Ishikawa (cell line): ENCODE results near the gene CHST12.

Source experiments
- CEBPB ChIP-seq: IDR thresholded peaks from 2 replicates; pipeline ENCODE4 v1.6.1; 2012
- CREB1 ChIP-seq: IDR thresholded peaks from 2 replicates; pipeline ENCODE4 v1.6.1; 2012; ENCODE audit warnings: low read depth
- EGR1 ChIP-seq: IDR thresholded peaks from 2 replicates; pipeline ENCODE4 v1.6.1; 2012
- EP300 ChIP-seq: IDR thresholded peaks from 2 replicates; pipeline ENCODE4 v1.6.1; 2012; ENCODE audit warnings: borderline replicate concordance
- FOXM1 ChIP-seq: IDR thresholded peaks from 2 replicates; pipeline ENCODE4 v1.6.1; 2012; ENCODE audit warnings: low read depth, borderline replicate concordance
- NFIC ChIP-seq: IDR thresholded peaks from 2 replicates; pipeline ENCODE4 v1.6.1; 2012
- RAD21 ChIP-seq: IDR thresholded peaks from 2 replicates; pipeline ENCODE4 v1.6.1; 2012; ENCODE audit warnings: low read depth
- TAF1 ChIP-seq: IDR thresholded peaks from 2 replicates; pipeline ENCODE4 v1.6.1; 2012; ENCODE audit warnings: low read depth, mild to moderate bottlenecking
- TCF12 ChIP-seq: IDR thresholded peaks from 2 replicates; pipeline ENCODE4 v1.6.1; 2012; ENCODE audit warnings: low read depth
- TEAD4 ChIP-seq: IDR thresholded peaks from 2 replicates; pipeline ENCODE4 v1.6.1; 2012
- YY1 ChIP-seq: IDR thresholded peaks from 2 replicates; pipeline ENCODE4 v1.6.1; 2012; ENCODE audit warnings: low read depth
- ZBTB7A ChIP-seq: IDR thresholded peaks from 2 replicates; pipeline ENCODE4 v1.6.1; 2012; ENCODE audit warnings: low read depth
- TF ChIP-seq, protein P1 (sequence below): IDR thresholded peaks from 2 replicates; pipeline ENCODE4 v1.6.1; 2012
- TF ChIP-seq, protein P2 (sequence below): IDR thresholded peaks from 2 replicates; pipeline ENCODE4 v1.6.1; 2012
- TF ChIP-seq, protein P3 (sequence below): IDR thresholded peaks from 2 replicates; pipeline ENCODE4 v1.6.1; 2012; ENCODE audit warnings: low read depth, mild to moderate bottlenecking

The CHST12 gene

DNA sequence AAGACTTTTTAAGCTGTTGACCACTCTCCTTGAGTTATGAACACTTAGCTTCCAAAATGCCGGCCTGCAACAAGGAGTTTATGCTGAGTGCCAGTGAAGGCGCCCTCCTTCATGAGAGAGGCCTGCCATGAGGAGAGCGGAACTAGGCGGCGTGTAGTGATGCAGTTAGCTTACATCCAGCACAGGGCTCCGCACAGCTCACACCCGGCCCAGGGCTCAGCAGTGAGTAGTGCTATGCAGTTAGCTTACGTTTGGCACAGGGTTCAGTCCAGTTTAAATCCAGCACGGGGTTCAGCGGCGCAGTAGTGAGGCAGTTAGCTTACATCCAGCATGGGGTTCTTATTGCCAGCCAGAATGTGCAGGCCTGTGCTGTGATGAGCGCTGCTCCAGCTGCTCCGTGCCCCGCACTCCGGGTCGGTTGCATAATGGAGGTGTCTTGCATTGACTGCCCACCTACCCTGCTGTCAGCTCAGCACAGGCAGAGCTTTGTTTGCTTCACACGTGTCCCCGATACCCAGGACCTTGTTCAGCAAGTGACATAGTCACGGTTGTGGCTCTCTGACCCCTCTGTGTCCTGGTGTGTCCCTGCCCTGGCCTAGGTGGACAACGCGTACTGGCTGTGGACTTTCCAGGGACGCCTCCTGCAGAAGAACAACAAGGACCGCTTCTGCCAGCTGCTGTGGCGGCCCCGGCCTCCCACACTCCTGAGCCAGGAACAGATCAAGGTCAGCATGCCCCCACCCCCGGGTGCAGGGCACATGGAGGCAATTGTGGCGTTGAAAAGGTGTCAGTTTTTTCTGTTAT lies 26.9 kb upstream of the CHST12 start:
- TF ChIP-seq TCF12: no peak

DNA sequence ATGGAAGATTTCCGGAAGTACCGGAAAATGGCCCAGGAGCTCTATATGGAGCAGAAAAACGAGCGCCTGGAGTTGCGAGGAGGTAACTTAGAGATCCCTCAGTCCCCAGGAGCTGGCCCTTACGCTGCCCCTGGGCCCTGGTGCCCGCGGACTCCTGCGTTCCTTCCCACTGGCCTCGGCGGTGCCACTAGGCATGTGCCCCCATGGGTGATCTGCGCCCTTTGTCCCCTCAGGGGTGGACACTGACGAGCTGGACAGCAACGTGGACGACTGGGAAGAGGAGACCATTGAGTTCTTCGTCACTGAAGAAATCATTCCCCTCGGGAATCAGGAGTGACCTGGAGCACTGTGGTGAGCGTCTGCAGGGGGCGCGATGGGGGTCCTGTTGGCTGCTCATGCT lies 24.2 kb upstream of the CHST12 start:
- TF ChIP-seq RAD21 (no peak), TAF1 (no peak), TCF12 (no peak), FOXM1 (no peak), YY1 (no peak), CREB1 (no peak), CEBPB (no peak), EP300 (no peak), NFIC (no peak), EGR1 (no peak), ZBTB7A (no peak), TEAD4 (no peak)
- TF ChIP-seq, protein P1, sequence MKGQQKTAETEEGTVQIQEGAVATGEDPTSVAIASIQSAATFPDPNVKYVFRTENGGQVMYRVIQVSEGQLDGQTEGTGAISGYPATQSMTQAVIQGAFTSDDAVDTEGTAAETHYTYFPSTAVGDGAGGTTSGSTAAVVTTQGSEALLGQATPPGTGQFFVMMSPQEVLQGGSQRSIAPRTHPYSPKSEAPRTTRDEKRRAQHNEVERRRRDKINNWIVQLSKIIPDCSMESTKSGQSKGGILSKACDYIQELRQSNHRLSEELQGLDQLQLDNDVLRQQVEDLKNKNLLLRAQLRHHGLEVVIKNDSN: no peak
- TF ChIP-seq, protein P2, sequence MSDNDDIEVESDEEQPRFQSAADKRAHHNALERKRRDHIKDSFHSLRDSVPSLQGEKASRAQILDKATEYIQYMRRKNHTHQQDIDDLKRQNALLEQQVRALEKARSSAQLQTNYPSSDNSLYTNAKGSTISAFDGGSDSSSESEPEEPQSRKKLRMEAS: no peak

DNA sequence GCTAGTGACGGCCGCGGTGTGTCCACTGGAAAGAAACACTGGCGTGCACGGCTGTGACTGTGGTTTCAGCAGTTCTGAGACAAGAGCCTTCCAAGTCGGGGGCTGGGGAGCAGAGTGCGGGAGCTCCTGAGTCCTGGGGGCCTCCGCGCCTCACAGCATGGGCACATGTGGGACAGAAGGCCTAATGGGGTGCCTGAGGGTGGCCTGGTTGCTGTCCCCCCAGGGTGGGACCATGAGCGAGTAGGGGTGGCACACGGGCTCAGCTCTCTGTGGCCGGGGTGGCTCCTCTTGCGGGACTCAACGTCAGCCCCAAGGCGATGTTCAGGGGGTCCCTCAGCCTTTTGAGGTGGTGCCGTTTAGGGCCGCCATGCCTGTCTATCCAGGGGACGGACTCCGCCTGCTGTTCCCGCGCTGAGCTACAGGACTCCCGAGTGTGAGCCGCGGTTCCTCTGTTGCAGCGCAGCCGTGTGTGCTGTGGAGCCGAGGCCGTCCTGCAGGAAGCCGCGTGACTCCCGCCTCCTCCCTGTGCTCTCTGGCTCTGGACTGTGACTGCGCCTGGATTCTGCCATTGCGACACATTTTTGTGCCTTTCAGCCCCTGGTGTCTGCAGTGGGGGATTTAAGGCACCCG lies 23.5 kb upstream of the CHST12 start:
- no peak for TF ChIP-seq EGR1
- TF ChIP-seq TCF12: no peak
- no peak for TF ChIP-seq CEBPB
- no peak for TF ChIP-seq RAD21
- TF ChIP-seq FOXM1: no peak
- TF ChIP-seq ZBTB7A: no peak
- TF ChIP-seq TAF1: no peak
- TF ChIP-seq, protein P3, sequence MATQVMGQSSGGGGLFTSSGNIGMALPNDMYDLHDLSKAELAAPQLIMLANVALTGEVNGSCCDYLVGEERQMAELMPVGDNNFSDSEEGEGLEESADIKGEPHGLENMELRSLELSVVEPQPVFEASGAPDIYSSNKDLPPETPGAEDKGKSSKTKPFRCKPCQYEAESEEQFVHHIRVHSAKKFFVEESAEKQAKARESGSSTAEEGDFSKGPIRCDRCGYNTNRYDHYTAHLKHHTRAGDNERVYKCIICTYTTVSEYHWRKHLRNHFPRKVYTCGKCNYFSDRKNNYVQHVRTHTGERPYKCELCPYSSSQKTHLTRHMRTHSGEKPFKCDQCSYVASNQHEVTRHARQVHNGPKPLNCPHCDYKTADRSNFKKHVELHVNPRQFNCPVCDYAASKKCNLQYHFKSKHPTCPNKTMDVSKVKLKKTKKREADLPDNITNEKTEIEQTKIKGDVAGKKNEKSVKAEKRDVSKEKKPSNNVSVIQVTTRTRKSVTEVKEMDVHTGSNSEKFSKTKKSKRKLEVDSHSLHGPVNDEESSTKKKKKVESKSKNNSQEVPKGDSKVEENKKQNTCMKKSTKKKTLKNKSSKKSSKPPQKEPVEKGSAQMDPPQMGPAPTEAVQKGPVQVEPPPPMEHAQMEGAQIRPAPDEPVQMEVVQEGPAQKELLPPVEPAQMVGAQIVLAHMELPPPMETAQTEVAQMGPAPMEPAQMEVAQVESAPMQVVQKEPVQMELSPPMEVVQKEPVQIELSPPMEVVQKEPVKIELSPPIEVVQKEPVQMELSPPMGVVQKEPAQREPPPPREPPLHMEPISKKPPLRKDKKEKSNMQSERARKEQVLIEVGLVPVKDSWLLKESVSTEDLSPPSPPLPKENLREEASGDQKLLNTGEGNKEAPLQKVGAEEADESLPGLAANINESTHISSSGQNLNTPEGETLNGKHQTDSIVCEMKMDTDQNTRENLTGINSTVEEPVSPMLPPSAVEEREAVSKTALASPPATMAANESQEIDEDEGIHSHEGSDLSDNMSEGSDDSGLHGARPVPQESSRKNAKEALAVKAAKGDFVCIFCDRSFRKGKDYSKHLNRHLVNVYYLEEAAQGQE: no peak
- no peak for TF ChIP-seq EP300
- TF ChIP-seq CREB1: no peak

DNA sequence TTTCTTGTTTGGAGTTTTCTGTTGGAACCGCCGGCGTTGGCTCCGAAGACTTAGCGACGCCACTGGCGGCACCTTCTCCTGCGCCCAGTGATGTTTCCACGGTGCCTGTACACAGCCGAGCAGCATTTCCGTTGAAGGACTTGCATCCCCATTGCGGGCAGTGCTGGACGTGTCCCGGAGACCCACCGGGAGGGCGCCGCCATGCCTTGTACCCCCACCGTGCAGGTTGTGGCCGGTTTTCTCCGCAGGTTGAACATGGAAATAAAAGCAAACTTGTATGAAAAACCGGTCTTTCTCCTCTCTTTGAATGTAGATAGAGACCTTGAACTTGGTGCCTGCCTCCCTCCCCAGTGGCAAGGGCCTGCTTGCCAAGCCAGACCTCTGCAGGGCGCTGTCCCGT lies 22.9 kb upstream of the CHST12 start:
- no peak for TF ChIP-seq ZBTB7A

DNA sequence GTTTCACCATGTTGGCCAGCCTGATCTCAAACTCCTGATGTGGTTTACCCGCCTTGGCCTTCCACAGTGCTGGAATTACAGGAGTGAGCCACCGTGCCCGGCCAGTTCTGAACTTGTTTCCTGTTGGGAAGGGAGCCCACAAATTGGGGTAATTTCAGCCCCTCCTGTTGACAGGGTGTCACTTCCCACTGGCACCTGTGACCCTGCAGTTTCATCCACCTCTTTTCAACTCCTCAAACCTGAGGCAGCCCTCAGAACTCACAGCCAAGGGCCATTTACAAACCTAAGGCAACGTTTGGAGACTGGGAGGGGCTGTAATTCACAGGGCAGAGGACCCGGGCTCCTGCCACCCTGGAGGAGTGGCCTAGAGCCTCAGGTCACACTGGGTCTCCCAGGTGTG lies 22.2 kb upstream of the CHST12 start:
- TF ChIP-seq, protein P3: no peak
- TF ChIP-seq, protein P1: no peak
- TF ChIP-seq CEBPB (no peak), FOXM1 (no peak), EGR1 (no peak), TEAD4 (no peak)

DNA sequence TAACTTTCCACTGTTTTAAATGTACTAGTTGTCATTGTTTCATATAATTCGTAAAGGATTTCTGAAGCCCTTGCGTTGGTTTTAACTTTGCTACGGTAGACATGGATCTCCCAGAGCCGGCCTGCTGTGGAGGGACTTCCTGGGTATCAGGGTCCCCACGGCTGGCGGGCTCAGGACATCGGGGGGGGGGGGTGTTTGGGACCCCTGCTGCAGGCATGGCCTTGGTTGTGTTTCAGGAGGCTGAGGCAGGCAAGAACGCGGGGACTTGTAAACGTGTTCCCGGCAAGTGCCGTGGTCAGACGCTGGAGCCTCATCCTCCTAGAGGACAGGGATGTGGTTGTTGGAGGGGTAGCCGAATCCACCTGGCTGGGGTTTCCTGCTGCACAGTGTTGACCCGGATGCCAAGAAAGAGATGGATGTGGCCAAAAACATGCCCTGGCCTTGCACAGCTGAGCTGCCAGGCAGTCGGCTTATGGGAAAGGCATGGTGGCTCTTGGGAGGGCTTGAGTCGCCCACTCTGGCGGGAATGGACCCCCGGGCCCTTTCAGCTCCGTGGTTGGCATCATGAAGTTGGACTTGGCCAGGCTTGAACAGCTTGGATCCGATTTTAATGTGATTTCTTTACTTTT lies 21.4 kb upstream of the CHST12 start:
- TF ChIP-seq FOXM1 (no peak), RAD21 (no peak), TCF12 (no peak), EP300 (no peak), YY1 (no peak), CREB1 (no peak), TEAD4 (no peak), EGR1 (no peak), CEBPB (no peak), ZBTB7A (no peak)
- TF ChIP-seq, protein P2: no peak
- TF ChIP-seq, protein P3: no peak
